Activated naive CD4-positive, alpha-beta T cell treated with anti-CD3 and anti-CD28 coated beads, Interleukin-2, amount 50 U/mL, for 72 hours (primary cell): ENCODE data around the gene KCTD1. TPM values are rescaled to one million over a fixed set of nuclear protein-coding genes. Genes with fewer than 3 reads are reported as not detected.

Source experiments
- ATAC-seq, 2 donors: fragments of 150-1000 bp; cut with Tn5 transposase; 2 replicates each; pipeline ENCODE4 v1.10.0; 2021; ENCODE audit warnings: mild to moderate bottlenecking in 2 of 2, moderate library complexity in 2 of 2
- DNase-seq, 2 donors: peaks; one replicate each; pipeline ENCODE4 v3.0.0; 2021 to 2022; ENCODE audit warnings: low spot score in 2 of 2
- H3K27ac Mint-ChIP-seq, 2 donors: one replicate each; pipeline ENCODE4 v1.8.0; 2022; ENCODE audit warnings: mild to moderate bottlenecking in 2 of 2, mixed read lengths in 2 of 2
- H3K36me3 Mint-ChIP-seq, 2 donors: one replicate each; pipeline ENCODE4 v1.8.0; 2022; ENCODE audit warnings: mixed read lengths in 2 of 2
- H3K9me3 Mint-ChIP-seq, 2 donors: one replicate each; pipeline ENCODE4 v1.8.0; 2022; ENCODE audit warnings: mixed read lengths in 2 of 2
- total RNA-seq, 2 donors: library from RNA; stranded (reverse); gene quantifications; one replicate each; pipeline ENCODE4 v1.2.3, GENCODE V29; 2022

Gene KCTD1
- total RNA-seq, 2 donors from 2014 or later, result 1.4 to 4.5 TPM

- DNase-seq (no peak), ATAC-seq (no peak)
- H3K9me3 Mint-ChIP-seq, result no peaks in the 10 kb centered on the region
- H3K27ac Mint-ChIP-seq, result no peak overlapping the region
- H3K36me3 Mint-ChIP-seq, result no peaks in the 10 kb centered on the region
These were observed 12.7 kb downstream of the KCTD1 start for GRCh38 chr18:26535630-26536029.

GRCh38 chr18:26532367-26533340 lies 15.7 kb downstream of the KCTD1 start:
- DNase-seq (no peak), ATAC-seq (no peak)
- Mint-ChIP-seq H3K27ac (no peak overlapping the region), H3K9me3 (no peaks in the 10 kb centered on the region), H3K36me3 (no peaks in the 10 kb centered on the region)

- no peaks in the 10 kb centered on the region for H3K36me3 Mint-ChIP-seq
- no peak for DNase-seq
- H3K27ac Mint-ChIP-seq, result no peak overlapping the region
- ATAC-seq, result no peak
- no peaks in the 10 kb centered on the region for H3K9me3 Mint-ChIP-seq
These were observed 16.6 kb downstream of the KCTD1 start for GRCh38 chr18:26531605-26532298.

DNA sequence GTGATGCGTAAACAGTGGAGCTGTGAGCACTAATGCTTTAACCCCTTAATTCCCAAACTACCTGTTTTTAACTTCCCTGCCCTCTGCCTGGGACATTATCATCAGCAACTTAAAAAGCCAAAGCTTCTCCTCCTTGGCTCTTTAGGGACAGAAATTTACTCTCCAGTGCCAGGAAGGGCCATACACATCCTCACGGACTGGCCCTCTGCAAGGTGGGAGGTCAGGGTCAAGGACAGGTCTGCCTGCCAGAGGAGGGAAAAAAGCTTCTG lies 21.5 kb downstream of the KCTD1 start:
- ATAC-seq (no peak), DNase-seq (no peak)
- no peak overlapping the region for H3K27ac Mint-ChIP-seq
- no peaks in the 10 kb centered on the region for H3K36me3 Mint-ChIP-seq
- no peaks in the 10 kb centered on the region for H3K9me3 Mint-ChIP-seq

GRCh38 chr18:26526128-26526965 lies 22.0 kb downstream of the KCTD1 start:
- Mint-ChIP-seq H3K36me3 (no peaks in the 10 kb centered on the region), H3K27ac (no peak overlapping the region), H3K9me3 (no peaks in the 10 kb centered on the region)
- ATAC-seq (no peak), DNase-seq (no peak)

- Mint-ChIP-seq H3K36me3 (no peaks in the 10 kb centered on the region), H3K9me3 (no peaks in the 10 kb centered on the region), H3K27ac (no peak overlapping the region)
- no peak for DNase-seq
- no peak for ATAC-seq
These were observed 23.6 kb downstream of the KCTD1 start for GRCh38 chr18:26524504-26525351.

- DNase-seq (no peak), ATAC-seq (no peak)
- no peaks in the 10 kb centered on the region for H3K36me3 Mint-ChIP-seq
- no peak overlapping the region for H3K27ac Mint-ChIP-seq
- no peaks in the 10 kb centered on the region for H3K9me3 Mint-ChIP-seq
These were observed 24.4 kb downstream of the KCTD1 start for GRCh38 chr18:26524002-26524401.

GRCh38 chr18:26521617-26522016 lies 26.7 kb downstream of the KCTD1 start:
- Mint-ChIP-seq H3K9me3 (no peaks in the 10 kb centered on the region), H3K27ac (no peak overlapping the region), H3K36me3 (no peaks in the 10 kb centered on the region)
- DNase-seq (no peak), ATAC-seq (no peak)

DNA sequence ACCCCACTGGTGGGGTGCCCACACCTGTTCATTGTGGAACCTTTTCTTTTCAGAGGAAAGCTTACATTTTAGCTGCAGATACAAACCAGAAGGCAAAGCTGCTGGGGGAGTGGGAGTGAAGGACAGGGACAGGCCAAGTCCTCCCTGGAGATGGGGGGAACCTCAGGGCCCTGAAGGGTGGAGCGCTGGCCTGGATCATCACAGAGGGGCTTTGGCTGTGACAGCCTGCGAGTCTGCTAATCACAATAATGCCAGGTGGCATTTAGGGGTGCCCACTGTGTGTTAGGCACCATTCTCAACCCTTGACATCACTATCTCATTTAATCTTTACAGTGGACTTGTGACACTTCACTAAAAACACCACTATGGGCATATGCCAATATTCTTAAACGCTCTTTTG lies 27.4 kb downstream of the KCTD1 start:
- no peak for ATAC-seq
- Mint-ChIP-seq H3K36me3 (no peaks in the 10 kb centered on the region), H3K27ac (no peak overlapping the region), H3K9me3 (no peaks in the 10 kb centered on the region)
- DNase-seq, result no peak

DNA sequence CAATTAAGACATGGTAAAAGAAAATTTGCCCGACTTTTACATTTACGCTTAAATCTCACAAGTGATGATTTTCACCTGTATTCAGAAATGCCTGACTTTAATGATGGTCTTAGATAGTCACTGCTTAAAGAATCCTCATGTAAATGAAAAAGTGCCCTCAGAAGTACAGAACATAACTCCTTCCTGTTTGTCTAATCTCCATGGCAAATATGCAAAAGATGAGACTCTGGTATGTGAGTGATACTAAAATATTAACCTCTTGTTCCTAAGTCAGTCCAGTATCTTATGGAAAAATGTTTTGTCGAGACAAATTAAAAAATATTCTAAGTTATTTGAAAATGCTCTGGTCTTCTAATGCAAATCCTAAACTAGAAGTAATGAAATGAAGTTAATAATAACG lies 29.2 kb downstream of the KCTD1 start:
- DNase-seq (no peak), ATAC-seq (no peak)
- Mint-ChIP-seq H3K27ac (no peak overlapping the region), H3K9me3 (no peaks in the 10 kb centered on the region), H3K36me3 (no peaks in the 10 kb centered on the region)

- Mint-ChIP-seq H3K36me3 (no peaks in the 10 kb centered on the region), H3K9me3 (no peaks in the 10 kb centered on the region), H3K27ac (no peak overlapping the region)
- DNase-seq, result no peak
- no peak for ATAC-seq
These were observed 31.4 kb downstream of the KCTD1 start for GRCh38 chr18:26516964-26517363.

DNA sequence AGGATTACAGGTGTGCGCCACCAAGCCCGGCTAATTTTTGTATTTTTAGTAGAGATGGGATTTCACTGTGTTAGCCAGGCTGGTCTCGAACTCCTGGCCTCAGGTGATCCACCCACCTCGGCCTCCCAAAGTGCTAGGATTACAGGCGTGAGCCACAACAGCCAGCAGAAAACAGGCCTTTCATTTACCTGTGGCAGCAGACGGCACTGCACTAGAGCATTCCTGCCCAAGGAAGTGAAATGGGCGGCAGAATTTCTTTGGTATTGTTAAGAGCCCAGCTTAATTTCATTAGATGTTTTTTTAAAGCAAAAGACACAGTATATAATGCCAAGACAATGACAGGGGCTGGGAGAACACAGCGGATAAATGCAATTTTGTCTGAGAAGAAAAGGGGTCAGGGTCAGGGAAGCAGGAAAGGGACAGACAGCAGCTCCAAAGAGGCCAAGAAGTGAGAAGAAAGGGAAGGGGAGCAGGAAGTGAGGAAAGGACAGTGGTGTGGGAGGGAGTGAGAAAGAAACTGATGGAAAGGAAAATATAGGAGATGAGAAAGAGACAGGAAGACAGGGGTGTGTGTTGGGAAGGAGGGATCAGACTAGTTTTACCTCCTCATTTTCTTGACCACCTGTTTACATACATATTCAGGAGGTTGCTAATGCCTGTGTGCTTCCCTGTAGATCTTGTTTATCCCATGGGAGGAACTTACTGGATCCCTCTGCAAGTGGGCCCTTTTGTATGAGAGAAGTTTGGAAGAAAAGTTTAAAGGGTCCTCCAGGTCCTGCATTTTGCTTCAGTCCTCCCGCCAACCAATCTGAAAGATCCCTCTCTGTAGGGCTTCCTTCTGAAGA lies 32.5 kb downstream of the KCTD1 start:
- DNase-seq (no peak), ATAC-seq (no peak)
- Mint-ChIP-seq H3K27ac (no peak overlapping the region), H3K36me3 (no peaks in the 10 kb centered on the region), H3K9me3 (no peaks in the 10 kb centered on the region)

GRCh38 chr18:26511339-26512071 lies 36.8 kb downstream of the KCTD1 start:
- no peaks in the 10 kb centered on the region for H3K9me3 Mint-ChIP-seq
- H3K27ac Mint-ChIP-seq, result no peak overlapping the region
- no peaks in the 10 kb centered on the region for H3K36me3 Mint-ChIP-seq
- DNase-seq (no peak), ATAC-seq (no peak)

DNA sequence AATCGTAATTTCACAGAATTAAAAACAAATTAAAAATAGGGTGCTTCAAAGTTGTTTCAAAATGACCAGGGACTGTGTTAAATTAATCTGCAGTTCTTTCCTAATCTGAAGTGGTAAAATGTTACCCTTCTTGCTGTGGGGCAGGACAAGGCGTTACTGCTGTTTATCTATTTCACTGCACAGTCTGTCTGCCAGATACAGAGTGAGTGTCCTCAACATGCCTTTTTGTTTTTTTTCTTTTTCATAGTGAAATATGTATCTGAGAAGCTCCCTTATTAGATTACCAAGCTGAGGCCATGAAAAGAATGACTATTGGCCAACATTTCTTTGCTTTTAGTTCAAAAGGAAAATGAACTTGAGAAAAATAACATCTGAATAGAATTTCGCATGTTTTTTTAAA lies 38.0 kb downstream of the KCTD1 start:
- DNase-seq (no peak), ATAC-seq (no peak)
- H3K36me3 Mint-ChIP-seq, result no peaks in the 10 kb centered on the region
- H3K27ac Mint-ChIP-seq, result no peak overlapping the region
- H3K9me3 Mint-ChIP-seq, result no peaks in the 10 kb centered on the region

GRCh38 chr18:26506012-26506411 lies 42.3 kb downstream of the KCTD1 start:
- ATAC-seq, result no peak
- no peak for DNase-seq
- H3K27ac Mint-ChIP-seq, result peak overlapping the region in 1 of 2 donors; percentile 48
- no peaks in the 10 kb centered on the region for H3K36me3 Mint-ChIP-seq
- no peaks in the 10 kb centered on the region for H3K9me3 Mint-ChIP-seq
